Measurements from ENCODE around the gene MRPL3.

GRCh38 chr3:131447349-131447748, 55.4 kb downstream of the MRPL3 start:
- TF ChIP-seq, protein P1, sequence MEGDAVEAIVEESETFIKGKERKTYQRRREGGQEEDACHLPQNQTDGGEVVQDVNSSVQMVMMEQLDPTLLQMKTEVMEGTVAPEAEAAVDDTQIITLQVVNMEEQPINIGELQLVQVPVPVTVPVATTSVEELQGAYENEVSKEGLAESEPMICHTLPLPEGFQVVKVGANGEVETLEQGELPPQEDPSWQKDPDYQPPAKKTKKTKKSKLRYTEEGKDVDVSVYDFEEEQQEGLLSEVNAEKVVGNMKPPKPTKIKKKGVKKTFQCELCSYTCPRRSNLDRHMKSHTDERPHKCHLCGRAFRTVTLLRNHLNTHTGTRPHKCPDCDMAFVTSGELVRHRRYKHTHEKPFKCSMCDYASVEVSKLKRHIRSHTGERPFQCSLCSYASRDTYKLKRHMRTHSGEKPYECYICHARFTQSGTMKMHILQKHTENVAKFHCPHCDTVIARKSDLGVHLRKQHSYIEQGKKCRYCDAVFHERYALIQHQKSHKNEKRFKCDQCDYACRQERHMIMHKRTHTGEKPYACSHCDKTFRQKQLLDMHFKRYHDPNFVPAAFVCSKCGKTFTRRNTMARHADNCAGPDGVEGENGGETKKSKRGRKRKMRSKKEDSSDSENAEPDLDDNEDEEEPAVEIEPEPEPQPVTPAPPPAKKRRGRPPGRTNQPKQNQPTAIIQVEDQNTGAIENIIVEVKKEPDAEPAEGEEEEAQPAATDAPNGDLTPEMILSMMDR (IDR thresholded peaks at IDR 0.05), result no peak
- no peak for TF ChIP-seq EZH2 (IDR thresholded peaks at IDR 0.05; ENCODE audit: borderline replicate concordance, insufficient read depth, low read depth, low read length, poor library complexity, severe bottlenecking)
